H9 (cell line): ENCODE measurements around the gene RERE. TPM values are rescaled to one million over a fixed set of nuclear protein-coding genes. Genes with fewer than 3 reads are reported as not detected.

Experiments used
- DNase-seq: peaks from one replicate; pipeline ENCODE4 v3.0.0-alpha.2; 2017
- H2AFZ ChIP-seq: one replicate; pipeline ENCODE4 v1.6.1; 2013; ENCODE audit warnings: mild to moderate bottlenecking, low read length, control low read depth, moderate library complexity
- H2AK5ac ChIP-seq: 2 replicates; pipeline ENCODE4 v1.6.1; 2013; ENCODE audit warnings: low read length, control low read depth, mixed read lengths; ENCODE audit not compliant: insufficient read length
- H2BK120ac ChIP-seq: one replicate; pipeline ENCODE4 v1.6.1; 2013; ENCODE audit warnings: low read depth, mild to moderate bottlenecking, low read length, control low read depth, inconsistent platforms; ENCODE audit not compliant: poor library complexity, severe bottlenecking
- H2BK12ac ChIP-seq: 2 replicates; pipeline ENCODE4 v1.6.1; 2013; ENCODE audit warnings: low read length, control low read depth, mixed read lengths, low read depth; ENCODE audit not compliant: insufficient read length
- H2BK15ac ChIP-seq: 2 replicates; pipeline ENCODE4 v1.6.1; 2013; ENCODE audit warnings: low read depth, low read length, control low read depth
- H2BK20ac ChIP-seq: one replicate; pipeline ENCODE4 v1.6.1; 2013; ENCODE audit warnings: low read depth, mild to moderate bottlenecking, low read length, control low read depth, inconsistent platforms; ENCODE audit not compliant: poor library complexity, severe bottlenecking
- H2BK5ac ChIP-seq: 2 replicates; pipeline ENCODE4 v1.6.1; 2013; ENCODE audit warnings: low read length, control low read depth, mixed read lengths; ENCODE audit not compliant: insufficient read length
- H3K14ac ChIP-seq: 2 replicates; pipeline ENCODE4 v1.6.1; 2013; ENCODE audit warnings: low read length, control low read depth; ENCODE audit not compliant: insufficient read depth
- H3K18ac ChIP-seq: 2 replicates; pipeline ENCODE4 v1.6.1; 2013; ENCODE audit warnings: low read depth, mild to moderate bottlenecking, mixed read lengths, low read length, control low read depth; ENCODE audit not compliant: insufficient read length
- H3K23ac ChIP-seq: 2 replicates; pipeline ENCODE4 v1.6.1; 2013; ENCODE audit warnings: low read length, control low read depth, mixed read lengths, low read depth; ENCODE audit not compliant: insufficient read length
- H3K23me2 ChIP-seq: 2 replicates; pipeline ENCODE4 v1.6.1; 2013; ENCODE audit warnings: low read depth, mild to moderate bottlenecking, mixed read lengths, low read length, control low read depth; ENCODE audit not compliant: insufficient read length, poor library complexity, severe bottlenecking
- H3K27ac ChIP-seq: 2 replicates; pipeline ENCODE4 v1.5.1; 2013; ENCODE audit warnings: low read length, control low read depth, mixed read lengths, low read depth; ENCODE audit not compliant: insufficient read length
- H3K27me3 ChIP-seq: 2 replicates; pipeline ENCODE4 v1.6.1; 2013; ENCODE audit warnings: low read length, control low read depth, inconsistent platforms; ENCODE audit not compliant: insufficient read depth
- H3K4ac ChIP-seq: 2 replicates; pipeline ENCODE4 v1.6.1; 2013; ENCODE audit warnings: low read depth, mild to moderate bottlenecking, control low read depth, inconsistent platforms, low read length, moderate library complexity
- H3K4me1 ChIP-seq: 2 replicates; pipeline ENCODE4 v1.6.1; 2013; ENCODE audit warnings: low read length, control low read depth, inconsistent platforms; ENCODE audit not compliant: insufficient read depth
- H3K4me2 ChIP-seq: 2 replicates; pipeline ENCODE4 v1.6.1; 2013; ENCODE audit warnings: low read length, control low read depth, mixed read lengths; ENCODE audit not compliant: insufficient read length, insufficient read depth
- H3K56ac ChIP-seq: 2 replicates; pipeline ENCODE4 v1.6.1; 2013; ENCODE audit warnings: low read depth, mild to moderate bottlenecking, mixed read lengths, low read length, control low read depth; ENCODE audit not compliant: insufficient read length
- H3K79me1 ChIP-seq: 2 replicates; pipeline ENCODE4 v1.6.1; 2013; ENCODE audit warnings: low read depth, mild to moderate bottlenecking, moderate library complexity, low read length, control low read depth, inconsistent platforms; ENCODE audit not compliant: insufficient read depth, poor library complexity, severe bottlenecking
- H3K79me2 ChIP-seq: 2 replicates; pipeline ENCODE4 v1.6.1; 2013; ENCODE audit warnings: low read length, control low read depth, inconsistent platforms; ENCODE audit not compliant: insufficient read depth
- H3K9ac ChIP-seq: 2 replicates; pipeline ENCODE4 v1.6.1; 2013; ENCODE audit warnings: low read length, control low read depth, mixed read lengths; ENCODE audit not compliant: insufficient read length; ENCODE audit errors: extremely low read depth
- H3K9me3 ChIP-seq: one replicate; pipeline ENCODE4 v1.6.1; 2013; ENCODE audit warnings: low read depth, low read length, inconsistent platforms; ENCODE audit not compliant: control insufficient read depth
- H3T11ph ChIP-seq: one replicate; pipeline ENCODE4 v1.6.1; 2013; ENCODE audit warnings: mild to moderate bottlenecking, low read length, control low read depth, inconsistent platforms
- H4K20me1 ChIP-seq: one replicate; pipeline ENCODE4 v1.6.1; 2013; ENCODE audit not compliant: control insufficient read depth, insufficient read length, insufficient read depth
- H4K5ac ChIP-seq: 2 replicates; pipeline ENCODE4 v1.6.1; 2013; ENCODE audit warnings: low read depth, mild to moderate bottlenecking, mixed read lengths, low read length, control low read depth; ENCODE audit not compliant: insufficient read length
- H4K8ac ChIP-seq: replicated peaks from 2 replicates; pipeline ENCODE4 v1.6.1; 2013; ENCODE audit warnings: low read length, control low read depth, mixed read lengths, low read depth; ENCODE audit not compliant: insufficient read length
- H4K91ac ChIP-seq: 2 replicates; pipeline ENCODE4 v1.6.1; 2013; ENCODE audit warnings: low read depth, mild to moderate bottlenecking, moderate library complexity, mixed read lengths, low read length, control low read depth; ENCODE audit not compliant: insufficient read length
- H3K27ac Mint-ChIP-seq, 3 experiments: 2 replicates in 2 of 3; 3 replicates in 1 of 3; pipeline ENCODE4 v1.8.0; 2020 to 2021; ENCODE audit warnings: mixed read lengths in 3 of 3, mild to moderate bottlenecking in 1 of 3, moderate library complexity in 1 of 3
- H3K27me3 Mint-ChIP-seq: 2 replicates; pipeline ENCODE4 v1.8.0; 2021; ENCODE audit warnings: low read depth, mild to moderate bottlenecking, moderate library complexity, mixed read lengths
- H3K36me3 Mint-ChIP-seq, 3 experiments: 2 replicates in 2 of 3; 3 replicates in 1 of 3; pipeline ENCODE4 v1.8.0; 2020 to 2021; ENCODE audit warnings: low read depth in 3 of 3, mixed read lengths in 3 of 3; ENCODE audit not compliant: insufficient read depth in 1 of 3
- H3K4me1 Mint-ChIP-seq, 2 experiments: 2 replicates each; pipeline ENCODE4 v1.8.0; 2020; ENCODE audit warnings: mixed read lengths in 2 of 2
- H3K4me3 Mint-ChIP-seq, 2 experiments: 2 replicates in 1 of 2; 3 replicates in 1 of 2; pipeline ENCODE4 v1.8.0; 2020 to 2021; ENCODE audit warnings: mild to moderate bottlenecking in 2 of 2, mixed read lengths in 2 of 2, moderate library complexity in 1 of 2
- H3K9me3 Mint-ChIP-seq, 2 experiments: 2 replicates in 1 of 2; 3 replicates in 1 of 2; pipeline ENCODE4 v1.8.0; 2020; ENCODE audit warnings: mild to moderate bottlenecking in 2 of 2, mixed read lengths in 2 of 2, moderate library complexity in 1 of 2
- CTCF ChIP-seq: fragments of 200-600 bp; sonication (generic); conservative IDR thresholded peaks from 3 replicates; pipeline ENCODE4 v1.8.0; 2021; ENCODE audit warnings: antibody characterized with exemption, mild to moderate bottlenecking
- WGBS: extraction: QIAGEN DNeasy Blood & Tissue Kit; methylation state at CpG from one replicate; pipeline ENCODE4 v1.1.7; 2013; ENCODE audit warnings: missing lambda C conversion rate, low lambda C conversion rate, mixed read lengths; ENCODE audit not compliant: insufficient read length; ENCODE audit errors: extremely low coverage; 5-methylcytosine and 5-hydroxymethylcytosine counted together
- total RNA-seq: library from RNA; stranded (reverse); gene quantifications from 2 replicates; pipeline ENCODE4 v1.2.1, GENCODE V29; 2021

The RERE gene
- total RNA-seq, 1 experiment from 2014 or later: 103 TPM

GRCh38 chr1:8708259-8708658 is 109.2 kb downstream of the RERE start:
- Histone ChIP-seq H3K27me3 (no peaks in the 10 kb centered on the region), H3K23ac (no peak overlapping the region), H2BK5ac (no peak overlapping the region), H3K79me1 (peaks cover 3% of the 10 kb centered on the region), H4K91ac (no peak overlapping the region), H3K4ac (no peak overlapping the region), H2BK20ac (no peak overlapping the region), H3K4me1 (peaks cover 4% of the 10 kb centered on the region; the same call in 1 of the 2 replicates), H3K18ac (no peak overlapping the region), H4K20me1 (no peaks in the 10 kb centered on the region), H2BK15ac (no peak overlapping the region), H2BK120ac (no peak overlapping the region), H4K5ac (no peak overlapping the region), H3K79me2 (peaks cover 1% of the 10 kb centered on the region; the same call in 1 of the 2 replicates), H2BK12ac (no peak overlapping the region), H3K9me3 (no peaks in the 10 kb centered on the region), H4K8ac (no peak overlapping the region), H3K27ac (no peak overlapping the region), H2AFZ (no peak overlapping the region), H3K23me2 (peaks cover 3% of the 10 kb centered on the region), H3K14ac (no peak overlapping the region), H3T11ph (no peak overlapping the region), H2AK5ac (no peak overlapping the region), H3K56ac (no peak overlapping the region), H3K4me2 (no peak overlapping the region), H3K9ac (no peak overlapping the region)
- H3K36me3 Mint-ChIP-seq: peaks cover 2 to 9% (median 5%) of the 10 kb centered on the region in 3 experiments; a peak in 3 of 7 replicates
- no peaks in the 10 kb centered on the region; a peak in 1 of 5 replicates for H3K9me3 Mint-ChIP-seq
- H3K27ac Mint-ChIP-seq: peak overlapping the region; percentile 1 to 3 (median 3); a peak in 2 of 7 replicates
- WGBS: no CpG with 5 or more reads among the region's 6 CpGs
- H3K4me1 Mint-ChIP-seq: peaks cover 57 to 59% of the 10 kb centered on the region in 2 experiments
- H3K4me3 Mint-ChIP-seq: no peak overlapping the region
- no peaks in the 10 kb centered on the region; the same call in 1 of the 2 replicates for H3K27me3 Mint-ChIP-seq
- DNase-seq: no peak
- no peak for TF ChIP-seq CTCF
